ENCODE results near the gene PACRG. TPM values are rescaled to one million over a fixed set of nuclear protein-coding genes. Genes with fewer than 3 reads are reported as not detected.

The PACRG gene
- total RNA-seq, 1 donor, result 1.4 TPM

GRCh38 chr6:163191704-163192537 is 464.1 kb downstream of the PACRG start:
- no peak overlapping the region for H3K27ac ChIP-seq (ENCODE audit: low read depth, low read length)
- no peaks in the 10 kb centered on the region for H4K20me1 ChIP-seq (ENCODE audit: insufficient read depth, low read length)
- H3K4me2 ChIP-seq (ENCODE audit: insufficient read depth, low read length), result no peak overlapping the region
- TF ChIP-seq CTCF (IDR thresholded peaks at IDR 0.05; ENCODE audit: extremely low read depth, low read depth, low read length), result no peak
- no peaks in the 10 kb centered on the region for H3K4me1 ChIP-seq (ENCODE audit: insufficient read depth, low read length)
- no peaks in the 10 kb centered on the region for H3K27me3 ChIP-seq (ENCODE audit: insufficient read depth, low read length)
- H3K9me3 ChIP-seq (ENCODE audit: low read depth, low read length), result no peaks in the 10 kb centered on the region
- H2AFZ ChIP-seq (ENCODE audit: low read length), result no peak overlapping the region
- H3K36me3 ChIP-seq (ENCODE audit: insufficient read depth, low read length), result no peaks in the 10 kb centered on the region
- H3K79me2 ChIP-seq (ENCODE audit: insufficient read depth, low read length), result no peaks in the 10 kb centered on the region
- no peak overlapping the region for H3K4me3 ChIP-seq (ENCODE audit: insufficient read depth, low read length)
- no peak for DNase-seq (ENCODE audit: insufficient read length, low spot score, missing footprints)

GRCh38 chr6:163192591-163192990 is 464.8 kb downstream of the PACRG start:
- Histone ChIP-seq H3K4me3 (ENCODE audit: insufficient read depth, low read length) (no peak overlapping the region), H3K36me3 (ENCODE audit: insufficient read depth, low read length) (no peaks in the 10 kb centered on the region), H4K20me1 (ENCODE audit: insufficient read depth, low read length) (no peaks in the 10 kb centered on the region), H3K4me2 (ENCODE audit: insufficient read depth, low read length) (no peak overlapping the region), H3K4me1 (ENCODE audit: insufficient read depth, low read length) (no peaks in the 10 kb centered on the region), H3K27me3 (ENCODE audit: insufficient read depth, low read length) (no peaks in the 10 kb centered on the region), H3K27ac (ENCODE audit: low read depth, low read length) (no peak overlapping the region), H2AFZ (ENCODE audit: low read length) (no peak overlapping the region), H3K79me2 (ENCODE audit: insufficient read depth, low read length) (no peaks in the 10 kb centered on the region), H3K9me3 (ENCODE audit: low read depth, low read length) (no peaks in the 10 kb centered on the region)
- TF ChIP-seq CTCF (IDR thresholded peaks at IDR 0.05; ENCODE audit: extremely low read depth, low read depth, low read length), result no peak
- no peak for DNase-seq (ENCODE audit: insufficient read length, low spot score, missing footprints)

- TF ChIP-seq CTCF (IDR thresholded peaks at IDR 0.05; ENCODE audit: extremely low read depth, low read depth, low read length), result no peak
- Histone ChIP-seq H3K4me2 (ENCODE audit: insufficient read depth, low read length) (no peak overlapping the region), H4K20me1 (ENCODE audit: insufficient read depth, low read length) (no peaks in the 10 kb centered on the region), H3K9me3 (ENCODE audit: low read depth, low read length) (no peaks in the 10 kb centered on the region), H3K79me2 (ENCODE audit: insufficient read depth, low read length) (no peaks in the 10 kb centered on the region), H3K27ac (ENCODE audit: low read depth, low read length) (no peak overlapping the region), H3K4me1 (ENCODE audit: insufficient read depth, low read length) (no peaks in the 10 kb centered on the region), H2AFZ (ENCODE audit: low read length) (no peak overlapping the region), H3K27me3 (ENCODE audit: insufficient read depth, low read length) (no peaks in the 10 kb centered on the region), H3K4me3 (ENCODE audit: insufficient read depth, low read length) (no peak overlapping the region), H3K36me3 (ENCODE audit: insufficient read depth, low read length) (no peaks in the 10 kb centered on the region)
- no peak for DNase-seq (ENCODE audit: insufficient read length, low spot score, missing footprints)
These were observed 465.6 kb downstream of the PACRG start for GRCh38 chr6:163193326-163193725.

GRCh38 chr6:163195721-163196691 is 468.2 kb downstream of the PACRG start:
- Histone ChIP-seq H3K4me3 (ENCODE audit: insufficient read depth, low read length) (no peak overlapping the region), H3K27me3 (ENCODE audit: insufficient read depth, low read length) (no peaks in the 10 kb centered on the region), H3K27ac (ENCODE audit: low read depth, low read length) (no peak overlapping the region), H3K4me1 (ENCODE audit: insufficient read depth, low read length) (no peaks in the 10 kb centered on the region), H3K9me3 (ENCODE audit: low read depth, low read length) (no peaks in the 10 kb centered on the region), H3K36me3 (ENCODE audit: insufficient read depth, low read length) (no peaks in the 10 kb centered on the region), H3K4me2 (ENCODE audit: insufficient read depth, low read length) (no peak overlapping the region), H2AFZ (ENCODE audit: low read length) (no peak overlapping the region), H4K20me1 (ENCODE audit: insufficient read depth, low read length) (no peaks in the 10 kb centered on the region), H3K79me2 (ENCODE audit: insufficient read depth, low read length) (no peaks in the 10 kb centered on the region)
- DNase-seq (ENCODE audit: insufficient read length, low spot score, missing footprints), result no peak
- no peak for TF ChIP-seq CTCF (IDR thresholded peaks at IDR 0.05; ENCODE audit: extremely low read depth, low read depth, low read length)
